Kidney capillary endothelial cell (primary cell): ENCODE measurements around the gene CFAP73.
"Not testable (repeated sequence)": the region's sequence is repeated elsewhere in the genome, so short reads cannot be mapped to it uniquely, and the experiment has no call there.

Experiments used
- DNase-seq: peaks from one replicate; pipeline ENCODE4 v3.0.0-alpha.2; 2018; ENCODE audit warnings: low spot score

The CFAP73 gene

DNA sequence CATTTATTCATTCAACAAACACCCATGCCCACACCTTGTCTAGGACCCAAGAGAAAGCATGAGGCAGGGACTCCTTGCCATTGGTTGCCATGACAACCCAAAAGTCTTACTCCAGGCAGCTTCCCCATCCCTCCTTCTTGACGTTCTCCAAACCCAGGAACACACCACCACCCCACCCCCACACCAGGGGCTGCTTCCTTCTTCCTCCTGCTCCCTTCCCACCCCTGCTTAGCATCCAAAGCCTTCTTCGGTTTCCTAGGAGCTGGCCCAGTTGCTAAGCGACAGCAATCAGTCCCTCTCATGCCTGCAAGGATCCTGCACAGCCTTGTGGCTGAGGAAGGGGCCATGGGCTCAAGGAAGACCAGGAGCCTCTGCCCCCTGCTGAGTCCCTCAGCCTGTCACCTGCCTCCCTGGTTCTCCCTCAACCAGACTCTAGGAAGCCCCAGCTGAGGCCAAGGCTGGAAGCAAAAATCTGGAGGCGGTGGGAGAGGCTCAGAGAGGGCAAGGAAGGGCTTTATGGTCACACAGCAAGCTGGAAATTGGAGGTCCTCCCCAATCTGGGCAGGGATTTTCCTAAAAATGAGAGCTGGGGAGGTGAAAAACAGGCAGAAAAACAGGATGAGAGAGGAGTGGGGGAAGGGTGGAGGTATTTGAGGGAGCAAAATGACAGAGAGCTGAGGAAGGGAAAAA lies 29.4 kb upstream of the CFAP73 start:
- no peak for DNase-seq

DNA sequence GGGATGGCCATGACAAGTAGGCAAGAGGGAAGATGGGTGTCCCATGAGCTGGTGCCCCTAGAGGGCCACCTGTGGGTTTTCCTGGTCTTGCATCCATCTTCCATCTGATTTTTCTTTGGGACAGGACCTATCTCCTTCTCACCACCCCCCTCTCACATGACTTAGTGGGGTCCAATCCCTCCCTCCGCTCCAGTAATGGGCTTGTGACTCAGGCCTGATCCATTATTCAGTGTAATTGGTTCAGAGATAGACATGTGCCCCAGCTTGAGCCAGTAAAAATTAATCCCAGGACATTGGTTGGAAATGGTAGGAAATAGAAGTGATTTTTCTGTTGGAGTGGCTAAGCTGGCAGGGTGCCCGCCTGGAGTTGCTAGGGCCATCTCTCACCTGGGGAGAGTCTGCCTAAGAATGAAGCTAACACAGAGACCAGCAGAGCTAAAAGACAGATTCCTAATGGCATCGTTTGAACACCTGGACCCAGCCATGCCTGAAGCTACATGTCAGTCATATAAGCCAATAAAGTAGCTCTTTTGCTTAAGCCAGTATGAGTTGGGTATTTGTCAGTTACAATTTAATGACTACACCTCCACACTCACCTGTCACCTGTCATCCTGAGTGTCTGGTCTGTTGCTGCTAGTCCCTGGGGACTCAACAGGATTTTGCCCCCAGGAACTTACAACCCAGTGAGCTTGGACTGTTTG lies 28.7 kb upstream of the CFAP73 start:
- DNase-seq = no peak

GRCh38 chr12:113127791-113128199 lies 21.7 kb upstream of the CFAP73 start:
- no peak for DNase-seq

DNA sequence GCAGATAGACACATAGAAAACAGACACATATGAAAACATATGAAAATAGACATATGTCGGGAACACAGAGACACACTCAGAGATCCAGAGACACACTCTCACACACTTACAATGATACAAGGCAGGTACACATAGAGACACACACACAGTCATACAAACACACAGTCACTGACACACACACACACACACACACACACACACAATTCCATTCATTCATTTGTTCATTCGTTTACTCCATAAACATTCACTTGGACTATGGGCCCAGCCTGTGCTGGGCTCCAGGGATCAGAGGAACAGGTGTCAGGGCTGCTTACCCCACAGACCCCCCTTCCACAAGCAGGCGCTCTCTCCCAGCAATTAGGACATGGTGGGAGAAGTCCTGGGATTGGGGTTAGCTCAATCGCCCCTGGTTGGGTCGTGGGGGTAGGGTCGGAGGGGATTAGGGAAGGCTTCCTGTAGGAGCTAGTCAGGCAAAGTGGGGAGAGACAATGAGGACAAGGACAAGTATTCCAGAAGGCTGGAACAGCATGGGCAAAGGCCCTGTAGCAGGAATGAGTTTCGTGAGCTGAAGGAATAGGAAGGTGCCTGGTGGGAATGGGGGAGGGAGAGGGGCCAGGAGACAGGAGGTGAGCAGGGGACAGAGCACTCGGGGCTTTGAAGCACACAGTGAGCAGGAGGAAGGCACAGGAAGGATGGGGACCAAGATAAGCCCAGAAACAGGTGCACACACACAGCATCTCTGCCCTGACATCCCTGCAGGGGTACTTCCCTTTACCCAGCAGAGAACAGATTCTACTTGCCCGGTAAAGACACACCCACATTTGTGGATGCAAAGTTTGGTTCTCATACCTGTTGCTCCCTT lies 20.5 kb upstream of the CFAP73 start:
- no peak for DNase-seq

DNA sequence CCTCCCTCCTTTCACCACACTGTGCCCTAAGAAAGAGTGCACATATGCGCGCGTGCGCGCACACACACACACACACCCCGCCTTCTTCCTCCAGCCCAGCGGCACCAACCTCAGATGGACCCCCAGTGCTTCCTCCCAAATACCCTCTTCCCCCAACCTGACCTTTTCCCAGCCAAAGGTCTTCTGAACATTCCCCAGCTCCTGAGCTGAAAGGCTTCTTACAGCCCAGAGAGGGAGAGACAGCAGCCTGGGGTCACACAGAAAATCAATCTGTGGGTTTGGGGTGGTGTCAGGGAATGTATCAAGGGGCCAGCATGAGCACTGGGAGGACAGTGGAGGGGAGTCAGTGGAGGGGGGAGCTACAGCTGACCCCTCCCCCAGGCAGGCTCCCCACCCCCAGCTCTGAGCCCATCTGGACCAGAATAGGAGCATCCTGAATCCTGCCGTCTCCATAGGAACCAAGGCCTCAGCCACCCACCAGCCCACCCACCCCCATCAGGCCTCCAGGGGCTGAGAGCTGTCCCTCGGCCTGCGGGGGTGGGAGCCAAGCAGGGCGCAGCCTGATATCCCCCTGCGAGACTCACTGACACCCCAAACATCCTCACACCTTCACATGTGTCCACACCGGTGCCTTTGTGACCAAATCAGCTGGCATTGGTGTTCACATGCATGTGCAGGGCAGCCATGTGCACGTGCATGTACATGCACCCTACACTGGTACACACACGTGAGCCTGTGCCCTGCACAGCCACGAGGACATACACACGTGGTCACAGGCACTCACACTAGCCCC lies 19.7 kb upstream of the CFAP73 start:
- no peak for DNase-seq

- no peak for DNase-seq
Observed at GRCh38 chr12:113130457-113131135, 18.9 kb upstream of the CFAP73 start.

DNA sequence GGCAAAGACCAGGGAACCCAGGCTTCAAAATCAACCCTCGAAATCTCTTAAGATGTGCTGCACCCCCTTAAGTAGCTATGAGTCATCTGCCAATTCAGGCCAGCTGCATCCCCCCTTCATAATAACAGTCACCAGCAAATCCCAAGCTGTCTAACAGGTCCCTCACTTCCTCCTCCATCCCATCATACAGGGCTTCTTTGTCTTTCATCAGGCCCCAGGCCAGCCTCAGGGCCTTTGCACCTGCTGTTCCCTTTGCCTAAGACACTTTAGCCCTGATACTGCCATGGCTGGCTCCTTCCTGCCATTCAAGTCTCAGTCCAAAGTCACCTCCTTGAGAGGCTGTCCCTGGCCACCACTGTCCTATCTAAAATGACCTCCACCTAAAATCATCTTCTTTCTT lies 18.0 kb upstream of the CFAP73 start:
- DNase-seq = no peak

DNA sequence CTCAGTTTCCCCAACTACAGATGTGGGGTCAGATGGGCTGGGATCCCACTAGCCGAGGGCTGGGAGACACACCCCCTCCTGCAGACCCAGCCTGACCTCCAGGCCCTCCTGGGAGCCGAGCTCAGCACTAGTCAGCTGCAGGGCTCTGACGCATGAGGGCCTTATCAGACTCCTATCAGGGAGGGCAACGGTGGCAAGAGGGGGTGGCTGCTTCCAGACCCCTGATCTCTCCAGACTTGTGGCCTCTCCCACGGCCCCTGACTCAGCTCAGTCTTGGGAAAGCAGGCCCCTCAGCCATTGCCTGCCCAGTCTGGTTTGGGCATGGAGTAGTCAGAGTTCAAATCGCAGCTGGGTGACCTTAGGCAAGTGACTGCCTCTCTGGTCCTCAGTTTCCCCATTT lies 16.5 kb upstream of the CFAP73 start:
- DNase-seq = no peak

DNA sequence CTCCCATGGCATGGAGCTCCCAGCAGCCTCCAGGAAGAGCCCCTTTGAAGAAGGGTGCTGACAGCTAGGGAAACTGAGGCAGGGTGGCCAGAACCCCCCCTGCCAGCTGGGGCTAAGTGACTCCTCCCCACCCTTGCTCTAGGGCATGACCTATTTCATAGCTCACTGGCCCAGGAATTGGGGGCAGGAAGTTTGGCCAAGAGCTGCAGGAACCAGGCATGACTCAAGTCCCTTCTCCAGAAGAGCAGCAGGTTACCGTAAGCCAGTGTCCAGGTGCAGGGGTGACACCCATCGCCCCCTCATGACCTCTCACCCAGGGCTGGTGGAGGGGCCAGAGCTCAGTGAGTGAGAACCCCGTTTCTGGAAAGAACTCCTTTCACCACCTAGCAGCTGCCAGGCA lies 15.9 kb upstream of the CFAP73 start:
- DNase-seq = no peak

GRCh38 chr12:113134071-113134470 lies 15.5 kb upstream of the CFAP73 start:
- DNase-seq = no peak

GRCh38 chr12:113134521-113134951 lies 15.0 kb upstream of the CFAP73 start:
- no peak for DNase-seq

DNA sequence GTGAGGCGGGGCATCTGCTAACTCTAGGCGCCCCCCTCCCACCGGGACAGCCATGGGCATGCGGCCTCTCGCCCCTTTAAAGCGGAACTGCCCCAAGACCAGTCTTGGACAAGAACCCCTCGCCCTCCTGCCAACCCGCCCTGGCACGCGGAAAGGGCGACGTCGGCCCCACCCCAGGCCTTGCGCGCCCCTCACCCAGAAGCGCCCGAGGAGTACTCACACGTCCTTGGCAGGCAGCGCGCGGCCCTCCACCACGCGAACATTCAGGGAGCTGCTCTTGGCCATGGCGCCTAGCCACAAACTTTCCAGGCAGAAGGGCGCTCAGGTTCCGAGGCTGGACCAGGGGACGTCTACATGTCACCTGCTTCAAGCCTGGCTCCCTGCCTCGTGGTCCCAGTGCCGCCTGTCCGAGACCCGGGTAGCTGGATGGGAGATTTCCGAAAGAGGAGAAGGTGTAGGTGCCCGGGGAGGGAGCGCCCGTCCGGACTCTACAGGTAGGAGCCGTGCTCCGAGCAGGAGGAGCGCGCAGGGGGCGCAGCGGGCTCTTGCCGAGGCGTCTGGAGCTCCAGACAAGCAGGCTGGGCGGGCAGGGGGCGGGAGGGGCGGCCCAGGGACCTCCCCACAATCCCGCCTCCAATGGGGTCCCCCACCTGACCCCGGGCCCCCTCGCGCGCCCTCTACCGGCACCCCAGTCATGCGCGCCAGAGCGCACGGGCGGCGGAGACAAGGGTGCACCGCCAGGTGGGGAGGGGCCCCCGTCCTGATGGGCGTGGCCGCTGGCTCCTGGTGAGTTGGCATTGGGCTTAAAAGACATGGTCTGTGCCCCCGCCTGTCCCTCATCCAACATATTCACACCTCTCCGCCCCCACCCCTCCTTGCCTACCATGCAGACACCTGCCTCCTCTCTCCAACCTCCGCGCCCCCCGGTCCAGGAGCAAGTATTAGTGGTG lies 14.1 kb upstream of the CFAP73 start, which contains the start of gene RASAL1:
RASAL1 (minus strand) TSS at position 584 of the 950 bp plus-strand sequence; CDS start at position 285, 299 bp downstream.
- DNase-seq = no peak

DNA sequence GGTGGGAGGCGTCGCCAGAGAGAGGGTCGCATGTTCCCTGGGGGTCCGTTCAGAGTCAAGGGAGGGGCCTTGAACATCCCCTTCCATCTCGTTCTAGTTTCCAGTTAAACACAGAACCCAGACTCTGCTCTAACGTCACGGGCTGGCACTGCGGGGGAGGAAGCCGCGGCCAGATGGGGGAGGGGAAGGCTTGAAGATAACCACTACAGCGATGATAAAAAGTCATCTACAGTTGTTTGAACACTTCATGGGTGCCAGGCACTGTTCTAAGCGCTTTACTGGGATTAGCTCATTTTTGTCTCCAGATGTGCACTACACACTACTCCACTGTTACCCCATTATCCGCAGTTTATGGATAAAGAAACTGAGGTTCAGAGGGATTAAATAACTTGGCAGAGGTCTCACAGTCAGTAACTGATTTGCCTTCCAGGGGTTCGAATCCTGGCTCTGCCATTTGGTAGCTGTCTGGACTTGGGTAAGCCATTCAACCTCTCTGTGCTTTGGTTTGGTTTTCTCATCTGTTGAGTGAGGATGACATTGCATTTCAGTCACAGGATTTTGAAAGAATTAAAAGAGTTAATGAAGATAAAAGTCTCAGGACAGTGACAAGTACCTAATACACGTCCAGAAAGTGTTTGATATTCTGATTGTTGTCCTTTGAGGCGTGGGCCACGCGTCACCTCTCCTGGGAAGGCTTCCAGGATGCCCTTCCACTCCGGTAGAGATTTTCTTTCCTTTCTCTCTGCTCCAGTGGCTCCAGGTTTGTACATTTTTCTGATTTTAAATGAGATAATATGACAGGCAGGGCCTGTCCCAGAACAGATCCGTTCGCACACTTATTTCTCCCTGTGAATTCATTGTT lies 13.2 kb upstream of the CFAP73 start:
- no peak for DNase-seq

- DNase-seq = no peak
Observed at GRCh38 chr12:113136990-113137511, 12.5 kb upstream of the CFAP73 start.

DNA sequence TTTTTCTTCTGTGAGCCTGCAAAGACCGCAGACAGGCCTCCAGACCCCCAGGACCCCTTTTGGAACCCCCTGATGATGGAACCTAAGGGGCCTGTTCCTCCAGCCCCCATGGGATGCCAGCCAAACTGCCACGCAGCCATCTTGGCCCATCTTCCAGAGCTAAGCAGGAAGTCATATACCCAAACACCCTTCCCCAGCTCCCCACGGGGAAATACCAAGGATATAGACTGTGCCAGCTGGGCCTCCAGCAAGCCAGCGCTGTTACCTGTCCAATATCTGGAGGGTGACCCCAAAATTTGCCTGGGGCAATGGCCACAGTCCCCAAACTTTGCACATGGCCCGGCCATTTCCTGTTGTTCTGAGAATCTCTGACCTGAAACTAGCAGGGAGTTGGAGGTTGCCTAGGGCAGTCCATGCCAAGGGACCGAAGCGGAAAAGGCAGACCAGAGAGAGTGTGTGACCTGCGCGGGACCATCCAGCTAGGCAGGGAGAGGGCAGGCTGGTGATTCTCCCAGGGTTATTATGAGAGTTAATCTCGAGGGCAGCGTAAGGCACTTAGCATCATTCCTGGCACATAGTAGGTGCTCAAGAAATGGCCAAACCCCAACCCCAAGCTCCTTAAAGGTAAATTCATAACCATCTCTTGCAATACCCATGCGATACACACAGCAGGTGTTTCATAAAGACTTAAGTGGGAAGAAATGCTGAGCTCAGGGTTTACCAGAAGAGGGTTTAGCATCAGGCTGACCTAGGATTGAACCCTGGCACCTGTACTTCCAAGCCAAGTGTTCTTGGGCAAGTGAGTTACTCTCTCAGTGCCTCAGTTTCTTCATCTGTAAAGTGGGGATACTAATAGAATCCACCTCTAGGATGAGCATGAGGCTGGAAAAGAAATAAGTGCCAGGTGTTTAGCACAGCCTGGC lies 11.4 kb upstream of the CFAP73 start:
- no peak for DNase-seq

DNA sequence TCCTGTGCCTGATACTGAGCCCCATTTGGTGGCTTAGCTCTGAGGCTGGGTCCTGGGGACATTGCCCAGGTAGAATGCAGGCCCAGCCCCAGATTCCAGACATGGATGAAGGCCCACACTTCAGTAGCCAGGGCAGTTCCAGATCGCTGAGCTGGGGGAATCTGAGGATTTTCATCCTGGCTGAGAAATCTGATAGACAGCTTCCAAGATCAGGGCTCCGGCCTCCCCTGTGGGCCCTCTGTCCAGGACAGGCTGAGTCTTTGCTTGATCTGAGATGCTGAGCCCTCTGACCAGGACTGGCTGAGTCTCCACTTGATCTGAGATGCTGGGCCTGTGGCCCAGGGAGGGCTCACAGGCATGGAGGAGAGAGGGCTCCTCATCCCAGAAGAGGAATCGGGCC lies 10.7 kb upstream of the CFAP73 start:
- no peak for DNase-seq

GRCh38 chr12:113140706-113141105 lies 8.8 kb upstream of the CFAP73 start:
- DNase-seq = no peak

- DNase-seq = not testable (repeated sequence)
Observed at GRCh38 chr12:113141716-113142115, 7.8 kb upstream of the CFAP73 start.
